ENCODE data around the gene FTHL17. TPM values are rescaled to one million over a fixed set of nuclear protein-coding genes. Genes with fewer than 3 reads are reported as not detected.

The FTHL17 gene
- total RNA-seq, 1 experiment from 2014 or later: not detected

DNA sequence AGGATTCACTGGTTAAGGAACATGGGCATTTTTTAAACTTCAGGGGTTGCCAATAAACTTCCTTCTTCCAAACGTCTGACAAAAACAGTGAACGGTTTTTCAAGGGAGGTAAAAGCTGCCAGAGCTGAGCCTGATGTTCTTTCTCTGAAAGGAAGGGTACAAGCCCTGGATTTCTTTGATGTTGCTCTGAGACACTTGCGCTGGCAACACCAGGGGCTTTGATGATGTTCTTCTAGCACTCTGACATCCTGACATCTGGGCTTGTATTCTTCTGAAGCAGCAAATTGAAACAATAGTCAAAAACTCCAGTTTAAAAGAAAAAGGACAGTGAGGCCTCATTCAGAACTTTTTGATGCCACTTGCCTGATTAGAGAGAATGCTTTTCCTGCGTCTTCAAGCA, 11.8 kb downstream of the FTHL17 start:
- TF ChIP-seq POLR2AphosphoS5 (IDR thresholded peaks at IDR 0.05; ENCODE audit: low read depth, low read length) (no peak), SIN3A (IDR thresholded peaks at IDR 0.05; ENCODE audit: borderline replicate concordance, insufficient read depth, low read depth, low read length) (no peak), CTCF (IDR thresholded peaks at IDR 0.05) (no peak), TCF7L2 (IDR thresholded peaks at IDR 0.05; ENCODE audit: low read depth, low read length) (no peak)
- TF ChIP-seq, protein P1, sequence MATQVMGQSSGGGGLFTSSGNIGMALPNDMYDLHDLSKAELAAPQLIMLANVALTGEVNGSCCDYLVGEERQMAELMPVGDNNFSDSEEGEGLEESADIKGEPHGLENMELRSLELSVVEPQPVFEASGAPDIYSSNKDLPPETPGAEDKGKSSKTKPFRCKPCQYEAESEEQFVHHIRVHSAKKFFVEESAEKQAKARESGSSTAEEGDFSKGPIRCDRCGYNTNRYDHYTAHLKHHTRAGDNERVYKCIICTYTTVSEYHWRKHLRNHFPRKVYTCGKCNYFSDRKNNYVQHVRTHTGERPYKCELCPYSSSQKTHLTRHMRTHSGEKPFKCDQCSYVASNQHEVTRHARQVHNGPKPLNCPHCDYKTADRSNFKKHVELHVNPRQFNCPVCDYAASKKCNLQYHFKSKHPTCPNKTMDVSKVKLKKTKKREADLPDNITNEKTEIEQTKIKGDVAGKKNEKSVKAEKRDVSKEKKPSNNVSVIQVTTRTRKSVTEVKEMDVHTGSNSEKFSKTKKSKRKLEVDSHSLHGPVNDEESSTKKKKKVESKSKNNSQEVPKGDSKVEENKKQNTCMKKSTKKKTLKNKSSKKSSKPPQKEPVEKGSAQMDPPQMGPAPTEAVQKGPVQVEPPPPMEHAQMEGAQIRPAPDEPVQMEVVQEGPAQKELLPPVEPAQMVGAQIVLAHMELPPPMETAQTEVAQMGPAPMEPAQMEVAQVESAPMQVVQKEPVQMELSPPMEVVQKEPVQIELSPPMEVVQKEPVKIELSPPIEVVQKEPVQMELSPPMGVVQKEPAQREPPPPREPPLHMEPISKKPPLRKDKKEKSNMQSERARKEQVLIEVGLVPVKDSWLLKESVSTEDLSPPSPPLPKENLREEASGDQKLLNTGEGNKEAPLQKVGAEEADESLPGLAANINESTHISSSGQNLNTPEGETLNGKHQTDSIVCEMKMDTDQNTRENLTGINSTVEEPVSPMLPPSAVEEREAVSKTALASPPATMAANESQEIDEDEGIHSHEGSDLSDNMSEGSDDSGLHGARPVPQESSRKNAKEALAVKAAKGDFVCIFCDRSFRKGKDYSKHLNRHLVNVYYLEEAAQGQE (IDR thresholded peaks at IDR 0.05; ENCODE audit: insufficient read depth in 1 of 2, low read depth in 2 of 2, low read length in 1 of 2): no peak
- in situ Hi-C loops (cut with HindIII; ENCODE audit: low pct_unique_long_range_greater_than_20kb, low sequenced_read_pairs) (no loop called here), intact Hi-C loops (cut with micrococcal nuclease; ENCODE audit: unreplicated experiment) (no loop called here)
- ATAC-seq (no peak), DNase-seq (ENCODE audit: low read depth, low spot score) (no peak)
- no TSS peak for BruUV-seq (replicated peaks)
- Histone ChIP-seq H3K36me3 (ENCODE audit: control insufficient read depth, insufficient read depth, low read length) (no peaks in the 10 kb centered on the region), H3K4me1 (ENCODE audit: control insufficient read depth, insufficient read depth, low read length) (no peaks in the 10 kb centered on the region), H3K4me3 (ENCODE audit: low read depth in 2 of 2, low read length in 2 of 2) (no peak overlapping the region), H3K27ac (ENCODE audit: low read length) (no peak overlapping the region), H3K27me3 (ENCODE audit: control insufficient read depth, insufficient read depth, low read length) (no peaks in the 10 kb centered on the region), H3K9me3 (ENCODE audit: control insufficient read depth, insufficient read depth, low read depth, low read length) (no peaks in the 10 kb centered on the region)
- ChIA-PET CTCF (no interaction called here), POLR2A (no interaction called here)

DNA sequence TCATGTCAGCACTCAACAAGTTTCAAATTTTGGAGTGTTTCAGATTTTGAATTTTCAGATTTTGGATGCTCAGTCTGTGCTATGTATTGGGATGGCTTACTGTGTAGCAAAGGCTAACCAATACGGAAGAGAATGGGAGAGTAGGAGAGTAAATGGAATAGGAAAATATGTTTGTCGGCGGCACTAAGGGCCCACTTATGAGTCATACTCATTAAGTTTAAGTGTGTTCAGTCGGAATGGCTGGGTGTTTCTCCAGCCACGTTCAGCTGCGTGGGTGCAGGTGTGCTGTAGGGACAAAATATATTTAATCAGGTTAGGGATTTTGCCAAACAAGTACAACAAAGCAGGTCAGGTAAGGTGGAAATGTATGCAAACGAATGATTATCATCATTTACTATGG, 13.6 kb downstream of the FTHL17 start:
- intact Hi-C loops (cut with micrococcal nuclease; ENCODE audit: unreplicated experiment) (no loop called here), in situ Hi-C loops (cut with HindIII; ENCODE audit: low pct_unique_long_range_greater_than_20kb, low sequenced_read_pairs) (no loop called here)
- Histone ChIP-seq H3K27ac (ENCODE audit: low read length) (no peak overlapping the region), H3K4me1 (ENCODE audit: control insufficient read depth, insufficient read depth, low read length) (no peaks in the 10 kb centered on the region), H3K4me3 (ENCODE audit: low read depth in 2 of 2, low read length in 2 of 2) (no peak overlapping the region), H3K36me3 (ENCODE audit: control insufficient read depth, insufficient read depth, low read length) (no peaks in the 10 kb centered on the region), H3K9me3 (ENCODE audit: control insufficient read depth, insufficient read depth, low read depth, low read length) (no peaks in the 10 kb centered on the region), H3K27me3 (ENCODE audit: control insufficient read depth, insufficient read depth, low read length) (no peaks in the 10 kb centered on the region)
- no TSS peak for BruUV-seq (replicated peaks)
- ATAC-seq (no peak), DNase-seq (ENCODE audit: low read depth, low spot score) (no peak)
- POLR2A ChIA-PET: no interaction called here
- TF ChIP-seq, protein P1 (IDR thresholded peaks at IDR 0.05; ENCODE audit: insufficient read depth in 1 of 2, low read depth in 2 of 2, low read length in 1 of 2): no peak
- TF ChIP-seq POLR2AphosphoS5 (IDR thresholded peaks at IDR 0.05; ENCODE audit: low read depth, low read length) (no peak), CTCF (IDR thresholded peaks at IDR 0.05) (no peak), TCF7L2 (IDR thresholded peaks at IDR 0.05; ENCODE audit: low read depth, low read length) (no peak), SIN3A (IDR thresholded peaks at IDR 0.05; ENCODE audit: borderline replicate concordance, insufficient read depth, low read depth, low read length) (no peak)
- CTCF ChIA-PET: no interaction called here

All from Panc1 (cell line).